ENCODE results near the gene TOP1.
"Not testable (repeated sequence)": the region's sequence is repeated elsewhere in the genome, so short reads cannot be mapped to it uniquely, and the experiment has no call there.

TOP1 gene

DNA sequence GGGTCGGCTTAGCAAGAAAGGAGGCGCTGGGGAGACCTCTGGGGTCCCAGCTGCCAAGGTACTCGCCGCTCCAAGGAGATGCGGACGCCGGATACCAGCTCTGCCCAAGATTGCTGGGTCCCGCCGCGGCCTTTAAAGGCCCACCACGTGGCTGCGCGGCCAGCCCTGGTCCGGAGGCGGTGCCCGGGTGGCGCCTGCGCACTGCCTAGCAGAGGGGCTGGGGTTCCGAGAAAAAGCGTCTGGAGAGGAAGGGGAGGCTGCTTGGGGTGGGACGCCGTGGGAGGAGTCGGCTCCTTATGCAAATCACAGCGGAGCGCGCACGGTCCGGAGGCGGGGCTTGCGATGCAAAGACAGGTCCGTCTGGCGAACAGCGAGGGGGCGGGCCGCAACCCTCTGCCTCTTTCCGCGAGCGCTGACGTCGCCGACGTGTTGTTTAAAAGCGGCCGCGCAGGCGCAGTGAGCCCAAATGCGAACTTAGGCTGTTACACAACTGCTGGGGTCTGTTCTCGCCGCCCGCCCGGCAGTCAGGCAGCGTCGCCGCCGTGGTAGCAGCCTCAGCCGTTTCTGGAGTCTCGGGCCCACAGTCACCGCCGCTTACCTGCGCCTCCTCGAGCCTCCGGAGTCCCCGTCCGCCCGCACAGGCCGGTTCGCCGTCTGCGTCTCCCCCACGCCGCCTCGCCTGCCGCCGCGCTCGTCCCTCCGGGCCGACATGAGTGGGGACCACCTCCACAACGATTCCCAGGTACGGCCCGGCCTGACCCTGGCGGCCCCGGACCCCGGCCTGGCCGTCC lies at the start of gene TOP1:
Gene TOP1 (plus strand): TSS at position 464 of the 791 bp plus-strand sequence. CDS start 246 bp downstream, at position 710.
- peak; percentile 100 for DNase-seq (ENCODE audit: low spot score)

DNA sequence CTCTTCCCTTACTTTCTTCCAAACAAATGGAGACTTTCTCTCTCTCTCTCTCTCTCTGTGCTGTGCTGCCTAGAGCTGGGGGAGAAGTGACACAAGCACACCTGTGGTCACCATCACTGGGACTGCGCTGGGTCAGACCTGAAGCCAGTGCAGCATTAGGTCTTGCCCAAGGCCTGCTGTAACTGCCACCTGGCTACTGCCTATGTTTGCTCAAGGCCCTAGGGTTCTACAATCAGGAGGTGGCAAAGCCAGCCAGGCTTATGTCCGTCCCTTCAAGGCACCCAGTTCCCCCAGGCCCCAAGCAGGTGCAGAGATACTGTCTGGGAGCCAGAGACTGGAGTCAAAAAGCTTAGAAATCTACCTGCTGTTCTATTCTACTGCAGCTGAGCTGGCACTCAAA lies 49.4 kb upstream of the TOP1 start:
- DNase-seq (ENCODE audit: low spot score), result no peak

- no peak for DNase-seq (ENCODE audit: low spot score)
These were observed 48.4 kb upstream of the TOP1 start for GRCh38 chr20:40980106-40980827.

DNA sequence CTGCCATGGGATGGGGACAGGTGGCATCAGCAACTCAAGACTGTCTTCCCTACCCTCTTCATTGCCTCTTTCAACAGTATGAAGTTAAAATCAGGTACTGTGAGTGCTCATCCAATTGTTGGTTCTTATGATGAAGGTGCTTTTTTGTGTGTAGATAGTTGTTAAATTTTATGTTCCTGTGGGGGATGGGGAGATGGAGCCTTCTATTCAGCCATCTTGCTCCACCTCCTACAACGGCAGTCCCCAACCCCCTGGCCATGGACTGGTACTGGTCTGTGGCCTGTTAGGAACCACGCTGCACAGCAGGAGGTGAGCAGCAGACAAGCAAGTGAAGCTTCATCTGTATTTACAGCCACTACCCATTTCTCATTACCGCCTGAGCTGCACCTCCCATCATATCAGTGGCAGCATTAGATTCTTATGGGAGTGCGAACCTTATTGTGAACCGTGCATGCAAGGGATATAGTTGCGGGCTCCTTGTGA lies 47.8 kb upstream of the TOP1 start:
- DNase-seq (ENCODE audit: low spot score), result no peak

DNA sequence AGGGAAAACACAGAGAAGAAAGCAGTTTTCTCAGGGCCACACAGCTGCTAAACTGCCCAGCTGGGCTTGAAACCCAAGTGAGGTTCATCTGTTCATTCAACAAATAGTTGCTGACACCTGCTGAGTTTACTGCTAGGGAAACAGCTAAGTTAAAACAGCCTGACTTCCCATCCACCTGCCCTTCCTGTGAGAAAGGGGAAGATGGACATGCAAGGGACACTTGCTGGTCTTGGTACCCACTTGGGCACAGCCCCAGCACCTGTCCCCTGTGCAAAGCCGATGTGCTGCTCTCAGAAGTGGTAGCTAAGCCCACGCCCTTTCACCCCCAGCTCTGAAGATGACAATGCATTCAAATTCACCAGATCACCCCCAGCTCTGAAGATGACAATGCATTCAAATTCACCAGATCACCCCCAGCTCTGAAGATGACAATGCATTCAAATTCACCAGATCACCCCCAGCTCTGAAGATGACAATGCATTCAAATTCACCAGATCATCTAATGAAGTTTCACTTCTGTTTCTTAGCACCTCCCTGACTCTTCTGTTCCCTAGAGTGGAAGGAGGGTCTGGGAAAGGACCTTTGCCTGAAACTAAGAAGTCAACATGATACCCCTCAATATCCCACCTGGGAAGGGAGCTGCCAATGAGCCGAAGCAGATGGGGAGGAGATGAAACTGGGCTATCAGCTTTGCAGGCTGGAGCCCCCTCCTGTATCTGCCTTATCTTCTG lies 46.0 kb upstream of the TOP1 start:
- DNase-seq (ENCODE audit: low spot score), result no peak

DNA sequence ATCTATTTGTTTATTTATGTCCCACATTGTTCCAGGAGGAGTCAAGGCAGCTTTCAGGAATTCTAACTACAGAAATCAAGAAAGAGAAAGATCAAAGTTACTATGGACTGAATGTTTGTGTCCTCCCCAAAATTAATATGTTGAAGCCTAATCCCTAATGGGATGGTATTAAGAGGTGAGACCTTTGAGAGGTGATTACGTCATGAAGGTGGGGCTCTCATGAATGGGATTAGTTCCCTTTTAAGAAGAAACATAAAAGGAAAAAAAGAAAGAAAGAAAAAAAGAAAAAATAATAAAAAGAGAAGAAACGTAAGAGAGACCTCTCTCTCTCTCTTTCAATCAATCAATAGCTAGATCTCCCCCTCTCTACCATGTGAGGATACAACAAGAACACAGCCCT lies 44.7 kb upstream of the TOP1 start:
- no peak for DNase-seq (ENCODE audit: low spot score)

- no peak for DNase-seq (ENCODE audit: low spot score)
These were observed 44.1 kb upstream of the TOP1 start for GRCh38 chr20:40984496-40984895.

- DNase-seq (ENCODE audit: low spot score), result peak; percentile 16
These were observed 41.8 kb upstream of the TOP1 start for GRCh38 chr20:40986774-40987173.

DNA sequence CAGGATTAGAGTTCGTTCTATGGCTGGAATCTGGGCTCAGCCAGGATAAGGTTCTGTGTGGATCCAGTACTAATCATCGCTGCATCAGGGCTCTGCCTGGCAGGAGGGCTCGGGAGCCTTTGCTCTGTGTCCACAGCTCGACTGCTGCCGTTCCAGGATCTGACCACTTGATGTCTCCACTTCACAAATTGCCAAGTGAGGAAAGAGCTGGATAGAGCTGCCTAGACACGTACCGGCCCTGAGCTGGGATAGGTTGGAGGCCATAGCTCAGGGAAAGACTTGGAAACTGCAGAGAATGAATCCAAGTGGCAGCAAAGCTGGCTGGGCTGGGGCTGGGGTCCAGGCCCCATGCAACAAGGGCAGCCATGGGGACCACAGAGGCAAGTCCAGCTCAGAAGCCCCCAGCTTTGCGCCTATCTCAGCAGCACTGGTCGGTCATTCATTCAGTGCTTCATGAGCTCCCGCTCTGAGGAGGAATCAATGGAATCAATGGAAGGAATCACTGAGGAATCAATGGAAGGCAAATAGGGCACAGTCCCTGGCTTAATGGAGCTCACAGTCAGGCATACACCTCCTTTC lies 38.0 kb upstream of the TOP1 start:
- peak; percentile 72 for DNase-seq (ENCODE audit: low spot score)

GRCh38 chr20:40991181-40991889 lies 37.3 kb upstream of the TOP1 start:
- peak; percentile 36 for DNase-seq (ENCODE audit: low spot score)

DNA sequence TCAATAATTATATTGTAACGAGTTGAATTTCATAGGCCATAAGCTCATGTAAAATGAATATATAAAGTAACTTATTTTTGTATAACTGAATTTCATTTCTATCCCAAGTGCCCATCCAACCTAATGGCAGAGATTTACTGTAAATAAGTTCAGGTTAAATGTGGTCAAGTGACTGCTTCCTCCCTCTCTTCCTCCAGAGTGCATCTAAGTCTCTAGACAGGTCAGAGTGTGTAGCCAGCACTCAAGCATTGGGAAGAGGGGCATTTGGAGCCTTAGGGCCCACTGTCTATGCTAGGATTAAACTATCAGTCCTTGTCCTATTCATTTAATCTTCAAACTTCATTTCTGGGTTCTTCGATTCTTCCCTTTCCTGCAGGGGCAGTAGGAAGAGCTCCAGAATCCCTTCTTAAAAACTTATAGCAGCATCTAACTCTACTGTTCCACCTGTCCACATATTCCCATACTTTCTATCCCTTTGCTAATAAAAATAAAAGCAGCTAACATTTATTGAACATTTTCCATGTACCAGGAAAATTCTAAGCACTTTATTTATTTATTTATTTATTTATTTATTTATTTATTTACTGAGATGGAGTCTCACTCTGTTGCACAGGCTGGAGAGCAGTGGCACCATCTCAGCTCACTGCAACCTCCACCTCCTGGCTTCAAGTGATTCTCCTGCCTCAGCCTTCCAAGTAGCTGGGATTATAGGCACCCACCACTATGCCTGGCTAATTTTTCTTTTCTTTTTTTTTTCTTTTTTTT lies 36.1 kb upstream of the TOP1 start:
- no peak for DNase-seq (ENCODE audit: low spot score)

GRCh38 chr20:40993794-40994540 lies 34.7 kb upstream of the TOP1 start:
- DNase-seq (ENCODE audit: low spot score), result no peak

GRCh38 chr20:40996326-40996725 lies 32.3 kb upstream of the TOP1 start:
- DNase-seq (ENCODE audit: low spot score), result no peak

- no peak for DNase-seq (ENCODE audit: low spot score)
These were observed 31.5 kb upstream of the TOP1 start for GRCh38 chr20:40997116-40997515.

DNA sequence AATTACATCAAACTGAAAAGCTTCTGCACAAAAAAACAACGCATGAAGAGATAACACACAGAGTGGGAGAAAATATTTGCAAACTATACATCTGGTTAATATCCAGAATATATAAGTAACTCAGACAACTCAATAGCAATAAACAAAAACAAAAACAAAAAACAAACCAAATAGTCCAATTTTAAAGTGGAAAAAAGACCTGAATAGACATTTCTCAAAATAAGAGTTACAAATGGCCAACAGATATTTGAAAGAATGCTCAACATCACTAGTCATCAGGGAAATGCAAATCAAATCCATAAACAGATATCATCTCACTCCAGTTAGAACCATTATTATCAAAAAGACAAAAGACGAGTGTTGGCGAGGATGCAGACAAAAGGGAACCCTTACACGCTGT lies 28.8 kb upstream of the TOP1 start:
- DNase-seq (ENCODE audit: low spot score), result no peak

GRCh38 chr20:41000628-41001027 lies 28.0 kb upstream of the TOP1 start:
- DNase-seq (ENCODE audit: low spot score), result no peak

GRCh38 chr20:41001497-41001896 lies 27.1 kb upstream of the TOP1 start:
- no peak for DNase-seq (ENCODE audit: low spot score)

DNA sequence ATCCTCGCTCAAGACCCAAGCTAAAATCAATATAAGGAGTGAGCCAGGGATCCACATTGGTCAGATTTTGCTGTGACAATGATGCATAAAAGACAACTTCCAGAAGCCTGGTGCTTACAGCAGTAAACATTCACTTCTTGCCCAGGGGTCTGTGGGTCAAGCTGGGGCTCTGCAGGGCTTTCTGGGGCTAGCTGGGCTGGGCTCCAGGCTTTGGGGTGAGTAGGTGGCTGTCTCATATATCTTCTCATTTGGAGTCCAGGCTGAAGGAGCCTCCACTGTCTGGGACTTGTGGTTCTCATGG lies 25.8 kb upstream of the TOP1 start:
- no peak for DNase-seq (ENCODE audit: low spot score)

- peak; percentile 87 for DNase-seq (ENCODE audit: low spot score)
These were observed 25.3 kb upstream of the TOP1 start for GRCh38 chr20:41003143-41003935.

- DNase-seq (ENCODE audit: low spot score), result not testable (repeated sequence)
These were observed 24.7 kb upstream of the TOP1 start for GRCh38 chr20:41003936-41004294.
